HG03432 (cell line): Measurements from ENCODE around the gene RAP1GDS1.
"Not testable (repeated sequence)": the region's sequence is repeated elsewhere in the genome, so short reads cannot be mapped to it uniquely, and the experiment has no call there.

Experiments used
- ATAC-seq: cut with Tn5 transposase; IDR thresholded peaks from one replicate; pipeline ENCODE4 v1.9.1; 2021; ENCODE audit warnings: mild to moderate bottlenecking, moderate library complexity; ENCODE audit not compliant: unreplicated experiment

RAP1GDS1 gene

GRCh38 chr4:98479590-98479989 lies 218.4 kb downstream of the RAP1GDS1 start:
- not testable (repeated sequence) for ATAC-seq

GRCh38 chr4:98480535-98480934 lies 219.4 kb downstream of the RAP1GDS1 start:
- no peak for ATAC-seq

GRCh38 chr4:98481167-98481566 lies 220.0 kb downstream of the RAP1GDS1 start:
- ATAC-seq: no peak

- ATAC-seq: peak; percentile 28
Measured at GRCh38 chr4:98482503-98482846, 221.3 kb downstream of the RAP1GDS1 start.

- peak; percentile 94 for ATAC-seq
Measured at GRCh38 chr4:98482847-98483806, 221.9 kb downstream of the RAP1GDS1 start.

GRCh38 chr4:98484031-98484430 lies 222.8 kb downstream of the RAP1GDS1 start:
- no peak for ATAC-seq

GRCh38 chr4:98485816-98486345 lies 224.7 kb downstream of the RAP1GDS1 start:
- ATAC-seq: no peak

GRCh38 chr4:98490251-98490650 lies 229.1 kb downstream of the RAP1GDS1 start:
- no peak for ATAC-seq

- ATAC-seq: no peak
Measured at GRCh38 chr4:98491899-98492559, 230.8 kb downstream of the RAP1GDS1 start.

- peak; percentile 89 for ATAC-seq
Measured at GRCh38 chr4:98493296-98493695, 232.1 kb downstream of the RAP1GDS1 start.
